Nephron progenitor cell (in vitro differentiated cells): ENCODE measurements around the gene GMDS.
A peak's percentile ranks its signal among the peaks of the same experiment; 100 is the strongest.

ENCODE experiments used
- DNase-seq: peaks from one replicate; pipeline ENCODE4 v3.0.0; 2021
- H3K27ac Mint-ChIP-seq: 2 replicates; pipeline ENCODE4 v1.8.0; 2021; ENCODE audit warnings: mild to moderate bottlenecking, moderate library complexity, mixed read lengths
- H3K27me3 Mint-ChIP-seq: 2 replicates; pipeline ENCODE4 v1.8.0; 2021; ENCODE audit warnings: mild to moderate bottlenecking, low read depth, mixed read lengths; ENCODE audit not compliant: poor library complexity
- H3K36me3 Mint-ChIP-seq: 2 replicates; pipeline ENCODE4 v1.8.0; 2021; ENCODE audit warnings: low read depth, mixed read lengths
- H3K4me1 Mint-ChIP-seq: 2 replicates; pipeline ENCODE4 v1.8.0; 2021; ENCODE audit warnings: mixed read lengths
- H3K4me3 Mint-ChIP-seq: 2 replicates; pipeline ENCODE4 v1.8.0; 2021; ENCODE audit warnings: mild to moderate bottlenecking, moderate library complexity, mixed read lengths
- H3K9me3 Mint-ChIP-seq: 2 replicates; pipeline ENCODE4 v1.8.0; 2021; ENCODE audit warnings: mild to moderate bottlenecking, moderate library complexity, mixed read lengths
- CTCF ChIP-seq: fragments of 200-600 bp; sonication (generic); IDR thresholded peaks from 2 replicates; pipeline ENCODE4 v1.5.0; 2021; ENCODE audit warnings: antibody characterized with exemption

The GMDS gene

GRCh38 chr6:1593286-1593957 is 652.0 kb downstream of the GMDS start:
- Mint-ChIP-seq H3K4me1 (peaks cover 38% of the 10 kb centered on the region), H3K9me3 (peaks cover 4% of the 10 kb centered on the region), H3K36me3 (no peaks in the 10 kb centered on the region), H3K27me3 (peaks cover 24% of the 10 kb centered on the region), H3K4me3 (no peak overlapping the region), H3K27ac (no peak overlapping the region)
- no peak for DNase-seq
- TF ChIP-seq CTCF: no peak

GRCh38 chr6:1592852-1593251 is 652.6 kb downstream of the GMDS start:
- Mint-ChIP-seq H3K36me3 (no peaks in the 10 kb centered on the region), H3K9me3 (peaks cover 4% of the 10 kb centered on the region), H3K4me1 (peaks cover 33% of the 10 kb centered on the region), H3K27ac (peak overlapping the region; percentile 66), H3K4me3 (no peak overlapping the region), H3K27me3 (peaks cover 24% of the 10 kb centered on the region)
- no peak for DNase-seq
- TF ChIP-seq CTCF: no peak

- no peaks in the 10 kb centered on the region for H3K36me3 Mint-ChIP-seq
- peaks cover 24% of the 10 kb centered on the region for H3K27me3 Mint-ChIP-seq
- no peak overlapping the region for H3K27ac Mint-ChIP-seq
- no peak overlapping the region for H3K4me3 Mint-ChIP-seq
- TF ChIP-seq CTCF: no peak
- peaks cover 23% of the 10 kb centered on the region for H3K4me1 Mint-ChIP-seq
- DNase-seq: no peak
- peaks cover 4% of the 10 kb centered on the region for H3K9me3 Mint-ChIP-seq
Observed at GRCh38 chr6:1591926-1592325, 653.5 kb downstream of the GMDS start.

GRCh38 chr6:1591243-1591642 is 654.2 kb downstream of the GMDS start:
- TF ChIP-seq CTCF: no peak
- no peak for DNase-seq
- Mint-ChIP-seq H3K36me3 (no peaks in the 10 kb centered on the region), H3K27ac (no peak overlapping the region), H3K27me3 (peaks cover 24% of the 10 kb centered on the region), H3K9me3 (peaks cover 4% of the 10 kb centered on the region), H3K4me1 (peaks cover 16% of the 10 kb centered on the region), H3K4me3 (no peak overlapping the region)

GRCh38 chr6:1590580-1590979 is 654.8 kb downstream of the GMDS start:
- Mint-ChIP-seq H3K4me3 (no peak overlapping the region), H3K27ac (no peak overlapping the region), H3K36me3 (no peaks in the 10 kb centered on the region), H3K27me3 (peaks cover 18% of the 10 kb centered on the region), H3K4me1 (peaks cover 12% of the 10 kb centered on the region), H3K9me3 (peaks cover 4% of the 10 kb centered on the region)
- no peak for DNase-seq
- TF ChIP-seq CTCF: no peak

- peaks cover 12% of the 10 kb centered on the region for H3K4me1 Mint-ChIP-seq
- peaks cover 13% of the 10 kb centered on the region for H3K27me3 Mint-ChIP-seq
Observed at GRCh38 chr6:1589208-1589607, 656.2 kb downstream of the GMDS start.

More at GRCh38 chr6:1589208-1589607, 656.2 kb downstream of the GMDS start:
- peaks cover 5% of the 10 kb centered on the region for H3K9me3 Mint-ChIP-seq
- no peaks in the 10 kb centered on the region for H3K36me3 Mint-ChIP-seq
- no peak overlapping the region for H3K27ac Mint-ChIP-seq
- H3K4me3 Mint-ChIP-seq: no peak overlapping the region
- TF ChIP-seq CTCF: no peak
- DNase-seq: no peak
